ENCODE results near the gene SULT1E1.

DNA sequence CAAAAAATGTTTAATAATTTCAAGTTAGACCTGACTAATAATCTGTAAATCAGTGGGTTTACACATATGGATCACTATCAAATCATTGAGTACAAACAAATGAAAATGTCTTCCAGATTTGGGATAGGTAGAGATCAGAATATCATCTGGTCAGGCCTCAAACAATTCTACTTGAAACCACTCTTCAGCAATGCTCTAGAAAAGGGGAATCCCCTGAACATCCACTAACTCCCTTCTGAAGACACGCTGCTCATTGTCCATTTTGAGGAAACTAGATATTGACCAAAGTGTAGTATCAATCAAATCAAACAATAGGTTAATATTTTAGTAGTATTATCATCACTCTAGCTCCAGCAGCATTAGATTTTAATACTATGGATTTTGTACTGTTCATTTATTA, 46.3 kb downstream of the SULT1E1 start:
- no peak for TF ChIP-seq YY1 (IDR thresholded peaks at IDR 0.05; ENCODE audit: insufficient read depth, insufficient read length)
- no peak for TF ChIP-seq ZNF274 (IDR thresholded peaks at IDR 0.05; ENCODE audit: low read depth, low read length)
